Measurements from ENCODE around the gene SPON1.
"Not testable (repeated sequence)": the region's sequence is repeated elsewhere in the genome, so short reads cannot be mapped to it uniquely, and the experiment has no call there.

Gene SPON1

GRCh38 chr11:14249121-14249963 lies 286.8 kb downstream of the SPON1 start:
- peaks cover 16% of the 10 kb centered on the region for H3K4me1 ChIP-seq (ENCODE audit: control insufficient read depth, insufficient read depth, low read length)
- DNase-seq (ENCODE audit: low read depth), result peak; percentile 85
- H3K4me3 ChIP-seq (ENCODE audit: low read length), result no peak overlapping the region
- peaks cover 6% of the 10 kb centered on the region for H3K36me3 ChIP-seq (ENCODE audit: control insufficient read depth, insufficient read depth, low read length, severe bottlenecking)
- H3K9ac ChIP-seq (ENCODE audit: low read length), result no peak overlapping the region
- no peaks in the 10 kb centered on the region for H3K9me3 ChIP-seq (ENCODE audit: control insufficient read depth, low read length)
- no peaks in the 10 kb centered on the region for H3K27me3 ChIP-seq (replicated peaks; ENCODE audit: control insufficient read depth, insufficient read depth, low read length)

- no peak for DNase-seq (ENCODE audit: low read depth)
- Histone ChIP-seq H3K27me3 (replicated peaks; ENCODE audit: control insufficient read depth, insufficient read depth, low read length) (no peaks in the 10 kb centered on the region), H3K9me3 (ENCODE audit: control insufficient read depth, low read length) (no peaks in the 10 kb centered on the region), H3K4me1 (ENCODE audit: control insufficient read depth, insufficient read depth, low read length) (peaks cover 30% of the 10 kb centered on the region), H3K9ac (ENCODE audit: low read length) (no peak overlapping the region), H3K4me3 (ENCODE audit: low read length) (no peak overlapping the region), H3K36me3 (ENCODE audit: control insufficient read depth, insufficient read depth, low read length, severe bottlenecking) (peaks cover 4% of the 10 kb centered on the region)
These were observed 289.2 kb downstream of the SPON1 start for GRCh38 chr11:14251754-14252153.

- H3K27me3 ChIP-seq (replicated peaks; ENCODE audit: control insufficient read depth, insufficient read depth, low read length); H3K9ac ChIP-seq (ENCODE audit: low read length); H3K36me3 ChIP-seq (ENCODE audit: control insufficient read depth, insufficient read depth, low read length, severe bottlenecking); DNase-seq (ENCODE audit: low read depth); H3K9me3 ChIP-seq (ENCODE audit: control insufficient read depth, low read length); H3K4me3 ChIP-seq (ENCODE audit: low read length): not testable (repeated sequence)
- peaks cover 34% of the 10 kb centered on the region for H3K4me1 ChIP-seq (ENCODE audit: control insufficient read depth, insufficient read depth, low read length)
These were observed 290.0 kb downstream of the SPON1 start for GRCh38 chr11:14252501-14252900.

DNA sequence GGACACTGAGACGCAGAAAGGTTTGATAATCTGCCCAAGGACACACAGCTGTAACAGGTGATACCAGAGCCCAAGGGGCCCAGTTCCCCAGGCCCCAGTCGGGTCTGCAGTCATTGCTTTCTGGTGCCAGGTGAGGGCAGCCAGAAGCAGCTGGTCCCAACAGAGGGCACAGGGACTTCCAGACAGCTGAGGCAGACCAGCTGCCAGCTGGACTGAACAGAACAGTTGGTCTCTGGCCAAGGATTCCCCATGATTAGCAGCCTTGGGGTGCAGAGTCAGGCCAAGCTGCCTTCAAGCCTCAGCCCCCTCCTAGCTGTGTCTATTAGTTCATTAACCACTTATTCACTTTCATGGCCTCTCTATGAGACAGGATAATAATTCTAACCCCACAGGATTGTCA lies 290.9 kb downstream of the SPON1 start:
- Histone ChIP-seq H3K9ac (ENCODE audit: low read length) (no peak overlapping the region), H3K4me3 (ENCODE audit: low read length) (no peak overlapping the region), H3K9me3 (ENCODE audit: control insufficient read depth, low read length) (no peaks in the 10 kb centered on the region), H3K27me3 (replicated peaks; ENCODE audit: control insufficient read depth, insufficient read depth, low read length) (no peaks in the 10 kb centered on the region), H3K4me1 (ENCODE audit: control insufficient read depth, insufficient read depth, low read length) (peaks cover 43% of the 10 kb centered on the region), H3K36me3 (ENCODE audit: control insufficient read depth, insufficient read depth, low read length, severe bottlenecking) (peaks cover 4% of the 10 kb centered on the region)
- DNase-seq (ENCODE audit: low read depth), result no peak

DNA sequence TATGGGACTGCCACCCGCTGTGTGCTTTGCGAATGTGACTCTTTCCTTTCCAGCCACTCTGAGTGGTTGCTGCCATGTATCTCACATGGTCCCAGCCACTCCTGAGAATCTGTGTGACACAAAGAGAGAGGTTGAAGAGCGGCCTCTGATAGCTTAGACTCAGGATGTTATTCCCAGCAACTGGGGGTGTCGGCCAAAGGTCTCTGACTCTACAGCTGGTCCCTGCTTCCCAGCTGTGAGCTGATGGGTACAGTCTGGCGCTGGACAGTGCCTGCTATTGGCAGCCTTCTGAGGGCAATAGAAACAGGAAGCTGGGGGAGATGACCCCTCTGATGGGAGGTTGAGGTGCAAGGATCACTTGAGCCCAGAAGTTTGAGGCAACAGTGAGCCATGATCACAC lies 291.3 kb downstream of the SPON1 start:
- Histone ChIP-seq H3K9ac (ENCODE audit: low read length) (no peak overlapping the region), H3K27me3 (replicated peaks; ENCODE audit: control insufficient read depth, insufficient read depth, low read length) (no peaks in the 10 kb centered on the region), H3K9me3 (ENCODE audit: control insufficient read depth, low read length) (no peaks in the 10 kb centered on the region), H3K4me1 (ENCODE audit: control insufficient read depth, insufficient read depth, low read length) (peaks cover 43% of the 10 kb centered on the region), H3K36me3 (ENCODE audit: control insufficient read depth, insufficient read depth, low read length, severe bottlenecking) (peaks cover 4% of the 10 kb centered on the region), H3K4me3 (ENCODE audit: low read length) (no peak overlapping the region)
- no peak for DNase-seq (ENCODE audit: low read depth)

DNA sequence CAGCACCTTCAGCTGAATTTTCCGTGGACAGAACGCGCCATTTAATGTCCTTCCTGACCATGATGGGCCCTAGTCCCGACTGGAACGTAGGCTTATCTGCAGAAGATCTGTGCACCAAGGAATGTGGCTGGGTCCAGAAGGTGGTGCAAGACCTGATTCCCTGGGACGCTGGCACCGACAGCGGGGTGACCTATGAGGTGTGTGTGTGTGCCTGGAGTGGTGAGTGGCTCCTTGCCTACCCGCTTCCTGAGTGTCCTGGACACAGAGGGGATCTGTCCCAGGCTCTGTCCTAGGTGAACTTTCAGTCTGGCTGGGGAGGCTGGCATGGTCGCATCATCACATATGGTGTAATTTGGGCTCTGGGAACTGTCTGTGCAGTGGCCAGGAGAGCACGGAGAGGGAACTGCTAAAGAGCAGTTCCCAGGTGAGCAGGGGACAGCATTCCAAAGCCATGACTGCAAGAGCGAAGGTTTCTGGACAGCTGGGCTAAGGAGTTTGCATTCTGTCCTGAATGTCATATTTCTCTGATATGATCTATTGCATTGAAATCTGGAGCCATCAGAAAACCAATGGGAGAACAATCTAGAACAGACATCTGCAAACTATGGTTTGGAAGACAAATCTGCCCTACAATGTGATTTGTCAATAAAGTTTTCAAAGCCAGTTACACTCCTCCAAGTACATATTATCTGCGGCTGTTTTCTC lies 292.2 kb downstream of the SPON1 start:
- Histone ChIP-seq H3K4me1 (ENCODE audit: control insufficient read depth, insufficient read depth, low read length) (peaks cover 48% of the 10 kb centered on the region), H3K27me3 (replicated peaks; ENCODE audit: control insufficient read depth, insufficient read depth, low read length) (no peaks in the 10 kb centered on the region), H3K36me3 (ENCODE audit: control insufficient read depth, insufficient read depth, low read length, severe bottlenecking) (peaks cover 4% of the 10 kb centered on the region), H3K9me3 (ENCODE audit: control insufficient read depth, low read length) (no peaks in the 10 kb centered on the region), H3K4me3 (ENCODE audit: low read length) (no peak overlapping the region), H3K9ac (ENCODE audit: low read length) (no peak overlapping the region)
- DNase-seq (ENCODE audit: low read depth), result no peak

DNA sequence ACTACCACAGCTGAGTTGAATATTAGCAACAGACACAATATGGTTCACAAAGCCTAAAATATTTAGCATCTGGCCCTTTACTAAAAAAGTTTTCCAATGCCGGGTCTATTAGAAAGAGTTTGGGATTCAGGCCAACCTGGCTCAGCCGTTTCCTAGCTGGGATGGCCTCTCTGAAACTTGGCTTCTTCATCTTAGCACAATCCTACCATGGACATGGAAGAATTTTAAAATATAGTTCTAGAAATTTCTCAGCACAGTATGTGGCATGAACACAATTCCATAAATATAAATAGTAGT lies 292.7 kb downstream of the SPON1 start:
- H3K27me3 ChIP-seq (replicated peaks; ENCODE audit: control insufficient read depth, insufficient read depth, low read length), result no peaks in the 10 kb centered on the region
- H3K9me3 ChIP-seq (ENCODE audit: control insufficient read depth, low read length), result no peaks in the 10 kb centered on the region
- H3K36me3 ChIP-seq (ENCODE audit: control insufficient read depth, insufficient read depth, low read length, severe bottlenecking), result peaks cover 4% of the 10 kb centered on the region
- H3K9ac ChIP-seq (ENCODE audit: low read length), result no peak overlapping the region
- H3K4me3 ChIP-seq (ENCODE audit: low read length), result no peak overlapping the region
- peaks cover 51% of the 10 kb centered on the region for H3K4me1 ChIP-seq (ENCODE audit: control insufficient read depth, insufficient read depth, low read length)
- no peak for DNase-seq (ENCODE audit: low read depth)

GRCh38 chr11:14258221-14258935 lies 295.9 kb downstream of the SPON1 start:
- H3K9ac ChIP-seq (ENCODE audit: low read length), result peak overlapping the region; percentile 69
- H3K27me3 ChIP-seq (replicated peaks; ENCODE audit: control insufficient read depth, insufficient read depth, low read length), result no peaks in the 10 kb centered on the region
- peak; percentile 37 for DNase-seq (ENCODE audit: low read depth)
- H3K4me1 ChIP-seq (ENCODE audit: control insufficient read depth, insufficient read depth, low read length), result peaks cover 77% of the 10 kb centered on the region
- peaks cover 4% of the 10 kb centered on the region for H3K36me3 ChIP-seq (ENCODE audit: control insufficient read depth, insufficient read depth, low read length, severe bottlenecking)
- no peaks in the 10 kb centered on the region for H3K9me3 ChIP-seq (ENCODE audit: control insufficient read depth, low read length)
- H3K4me3 ChIP-seq (ENCODE audit: low read length), result no peak overlapping the region

DNA sequence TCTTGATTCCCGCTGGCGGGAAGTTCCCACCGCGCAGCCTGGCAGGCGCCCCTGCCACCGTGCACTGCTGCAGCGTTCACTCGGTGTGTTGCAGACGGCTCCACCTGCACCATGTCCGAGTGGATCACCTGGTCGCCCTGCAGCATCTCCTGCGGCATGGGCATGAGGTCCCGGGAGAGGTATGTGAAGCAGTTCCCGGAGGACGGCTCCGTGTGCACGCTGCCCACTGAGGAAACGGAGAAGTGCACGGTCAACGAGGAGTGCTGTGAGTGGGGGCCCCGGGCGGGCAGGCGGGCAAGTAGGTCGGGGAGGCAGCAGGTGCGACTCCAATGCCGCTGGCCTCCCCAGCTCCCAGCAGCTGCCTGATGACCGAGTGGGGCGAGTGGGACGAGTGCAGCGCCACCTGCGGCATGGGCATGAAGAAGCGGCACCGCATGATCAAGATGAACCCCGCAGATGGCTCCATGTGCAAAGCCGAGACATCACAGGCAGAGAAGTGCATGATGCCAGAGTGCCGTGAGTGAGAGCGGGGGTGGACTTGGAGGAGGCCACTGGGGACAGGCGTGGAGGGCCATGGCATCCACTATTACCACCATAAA lies 296.8 kb downstream of the SPON1 start:
- Histone ChIP-seq H3K27me3 (replicated peaks; ENCODE audit: control insufficient read depth, insufficient read depth, low read length) (no peaks in the 10 kb centered on the region), H3K4me3 (ENCODE audit: low read length) (no peak overlapping the region)

DNA sequence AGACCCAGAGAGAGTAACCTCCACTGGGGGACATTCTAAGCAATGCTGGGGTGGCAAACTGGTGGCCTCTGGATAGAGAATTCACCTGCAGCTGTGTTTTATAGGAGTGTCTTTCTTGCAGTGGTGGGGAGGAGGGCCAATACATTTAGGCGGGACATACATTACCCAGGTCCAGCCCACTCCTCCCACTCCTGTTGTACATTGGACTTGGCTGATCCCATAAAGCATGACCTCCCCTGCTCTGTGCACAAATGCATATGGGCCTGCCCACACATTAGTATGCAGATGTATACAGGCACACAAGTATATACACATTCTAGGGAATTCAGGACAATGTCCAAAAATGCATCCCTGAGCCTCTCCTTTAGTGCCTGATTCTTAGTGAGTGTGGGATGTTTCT lies 297.4 kb downstream of the SPON1 start:
- DNase-seq (ENCODE audit: low read depth), result no peak
- Histone ChIP-seq H3K27me3 (replicated peaks; ENCODE audit: control insufficient read depth, insufficient read depth, low read length) (no peaks in the 10 kb centered on the region), H3K4me3 (ENCODE audit: low read length) (no peak overlapping the region), H3K36me3 (ENCODE audit: control insufficient read depth, insufficient read depth, low read length, severe bottlenecking) (peaks cover 14% of the 10 kb centered on the region), H3K9me3 (ENCODE audit: control insufficient read depth, low read length) (no peaks in the 10 kb centered on the region), H3K9ac (ENCODE audit: low read length) (no peak overlapping the region), H3K4me1 (ENCODE audit: control insufficient read depth, insufficient read depth, low read length) (peaks cover 64% of the 10 kb centered on the region)

More for the DNA sequence above, 296.8 kb downstream of the SPON1 start:
- DNase-seq (ENCODE audit: low read depth), result no peak
- Histone ChIP-seq H3K4me1 (ENCODE audit: control insufficient read depth, insufficient read depth, low read length) (peaks cover 70% of the 10 kb centered on the region), H3K9me3 (ENCODE audit: control insufficient read depth, low read length) (no peaks in the 10 kb centered on the region), H3K36me3 (ENCODE audit: control insufficient read depth, insufficient read depth, low read length, severe bottlenecking) (peaks cover 8% of the 10 kb centered on the region), H3K9ac (ENCODE audit: low read length) (no peak overlapping the region)

- H3K36me3 ChIP-seq (ENCODE audit: control insufficient read depth, insufficient read depth, low read length, severe bottlenecking), result peaks cover 22% of the 10 kb centered on the region
- no peaks in the 10 kb centered on the region for H3K27me3 ChIP-seq (replicated peaks; ENCODE audit: control insufficient read depth, insufficient read depth, low read length)
- H3K4me3 ChIP-seq (ENCODE audit: low read length), result no peak overlapping the region
- peaks cover 55% of the 10 kb centered on the region for H3K4me1 ChIP-seq (ENCODE audit: control insufficient read depth, insufficient read depth, low read length)
- peak overlapping the region; percentile 49 for H3K9ac ChIP-seq (ENCODE audit: low read length)
- H3K9me3 ChIP-seq (ENCODE audit: control insufficient read depth, low read length), result no peaks in the 10 kb centered on the region
- DNase-seq (ENCODE audit: low read depth), result no peak
These were observed 298.5 kb downstream of the SPON1 start for GRCh38 chr11:14261066-14261465.
